GM10248 (cell line): ENCODE data around the gene DNAAF5.

Source experiments
- CTCF ChIA-PET: fragments of 300-600 bp; sonication (Branson Sonifier 250); formaldehyde crosslinking; extraction: SDS; loops from one replicate; lab custom pipeline; 2021; ENCODE audit warnings: antibody characterized with exemption; lab: Yijun Ruan, JAX
- POLR2A ChIA-PET: fragments of 350-650 bp; sonication (Branson Sonifier 250); formaldehyde crosslinking; extraction: SDS; loops from one replicate; lab custom pipeline; 2020; ENCODE audit warnings: antibody characterized with exemption; lab: Yijun Ruan, JAX
- DNase-seq: peaks from one replicate; pipeline ENCODE4 v3.0.0; 2012; ENCODE audit errors: extremely low spot score
- TF ChIP-seq, protein P1 (sequence below): IDR thresholded peaks from 2 replicates; pipeline ENCODE4 v1.5.1; 2012; ENCODE audit warnings: mild to moderate bottlenecking, low read depth; ENCODE audit errors: extremely low read depth, missing control alignments, control extremely low read depth

Gene DNAAF5

DNA sequence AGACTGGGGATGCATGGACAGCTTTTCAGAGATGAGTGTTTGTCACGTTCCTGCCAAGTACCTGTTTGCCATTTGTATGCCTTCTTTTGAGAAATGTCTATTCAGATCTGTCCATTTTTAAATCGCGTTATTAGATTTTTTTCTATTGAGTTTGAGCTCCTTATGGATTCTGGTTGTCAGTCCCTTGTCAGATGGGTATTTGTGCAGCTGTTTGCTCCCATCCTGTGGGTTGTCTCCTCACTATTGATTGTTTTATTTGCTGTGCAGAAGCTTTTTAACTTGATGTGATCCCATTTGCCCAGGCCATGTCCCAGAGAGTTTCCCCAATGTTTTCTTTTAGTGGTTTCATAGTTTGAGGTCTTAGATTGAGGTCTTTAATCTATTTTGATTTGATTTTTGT is 6.1 kb downstream of the DNAAF5 start:
- ChIA-PET CTCF (interaction anchor here (1.2 to 1.5 kb wide), 2 partner anchors 9 to 141 kb away, joined by 3 read pairs; no protein-coding TSS in a partner anchor), POLR2A (no interaction called here)
- TF ChIP-seq, protein P1, sequence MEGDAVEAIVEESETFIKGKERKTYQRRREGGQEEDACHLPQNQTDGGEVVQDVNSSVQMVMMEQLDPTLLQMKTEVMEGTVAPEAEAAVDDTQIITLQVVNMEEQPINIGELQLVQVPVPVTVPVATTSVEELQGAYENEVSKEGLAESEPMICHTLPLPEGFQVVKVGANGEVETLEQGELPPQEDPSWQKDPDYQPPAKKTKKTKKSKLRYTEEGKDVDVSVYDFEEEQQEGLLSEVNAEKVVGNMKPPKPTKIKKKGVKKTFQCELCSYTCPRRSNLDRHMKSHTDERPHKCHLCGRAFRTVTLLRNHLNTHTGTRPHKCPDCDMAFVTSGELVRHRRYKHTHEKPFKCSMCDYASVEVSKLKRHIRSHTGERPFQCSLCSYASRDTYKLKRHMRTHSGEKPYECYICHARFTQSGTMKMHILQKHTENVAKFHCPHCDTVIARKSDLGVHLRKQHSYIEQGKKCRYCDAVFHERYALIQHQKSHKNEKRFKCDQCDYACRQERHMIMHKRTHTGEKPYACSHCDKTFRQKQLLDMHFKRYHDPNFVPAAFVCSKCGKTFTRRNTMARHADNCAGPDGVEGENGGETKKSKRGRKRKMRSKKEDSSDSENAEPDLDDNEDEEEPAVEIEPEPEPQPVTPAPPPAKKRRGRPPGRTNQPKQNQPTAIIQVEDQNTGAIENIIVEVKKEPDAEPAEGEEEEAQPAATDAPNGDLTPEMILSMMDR, result no peak
- no peak for DNase-seq

DNA sequence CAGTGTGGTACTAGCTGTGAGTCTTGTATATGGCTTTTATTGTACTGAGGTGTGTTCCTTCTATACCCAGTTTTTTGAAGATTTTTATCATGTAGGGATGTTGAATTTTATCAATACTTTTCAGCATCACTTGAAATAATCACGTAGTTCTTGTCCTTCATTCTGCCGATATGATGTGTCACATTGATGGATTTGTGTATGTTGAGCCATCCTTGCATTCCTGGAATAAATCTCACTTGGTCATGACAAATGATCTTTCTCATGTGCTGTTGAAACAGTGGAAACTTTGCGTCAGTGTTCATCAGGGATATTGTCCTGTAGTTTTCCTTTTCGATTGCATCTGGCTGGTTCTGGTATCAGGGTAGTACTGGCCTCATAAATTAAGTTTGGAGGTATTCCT is 7.7 kb downstream of the DNAAF5 start:
- TF ChIP-seq, protein P1, result no peak
- CTCF ChIA-PET, result no interaction called here

DNA sequence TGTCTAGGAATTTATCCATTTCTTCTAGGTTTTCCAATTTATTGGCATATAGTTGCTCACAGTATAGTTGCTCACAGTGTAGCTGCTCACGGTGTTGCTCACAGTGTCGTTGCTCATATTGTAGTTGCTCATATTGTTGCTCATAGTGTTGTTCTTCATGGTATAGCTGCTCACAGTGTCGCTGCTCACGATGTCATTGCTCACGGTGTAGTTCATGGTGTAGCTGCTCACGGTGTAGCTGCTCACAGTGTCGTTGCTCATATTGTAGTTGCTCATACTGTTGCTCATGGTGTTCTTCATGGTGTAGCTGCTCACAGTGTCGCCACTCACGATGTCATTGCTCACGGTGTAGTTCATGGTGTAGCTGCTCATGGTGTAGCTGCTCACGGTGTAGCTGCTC is 8.3 kb downstream of the DNAAF5 start:
- TF ChIP-seq, protein P1, result no peak
- ChIA-PET POLR2A (no interaction called here), CTCF (no interaction called here)
- no peak for DNase-seq

More for the DNA sequence above, 7.7 kb downstream of the DNAAF5 start:
- POLR2A ChIA-PET, result no interaction called here
- no peak for DNase-seq

DNA sequence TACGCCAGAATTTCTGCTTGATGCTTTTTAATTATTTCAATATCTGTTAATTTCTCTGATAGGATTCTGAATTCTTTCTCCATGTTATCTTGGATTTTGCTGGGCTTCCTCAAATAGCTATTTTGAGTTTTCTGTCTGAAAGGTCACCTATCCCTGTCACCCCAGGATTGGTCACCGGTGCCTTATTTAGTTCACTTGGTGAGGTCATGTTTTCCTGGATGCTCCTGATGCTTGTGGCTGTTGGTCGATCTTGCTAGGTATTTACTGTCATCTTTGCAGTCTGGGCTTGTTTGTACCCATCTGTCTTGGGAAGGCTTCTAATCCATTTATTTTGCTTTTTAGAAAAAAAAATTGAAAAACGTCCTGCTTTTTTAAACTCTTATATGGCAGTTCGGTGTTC is 11.7 kb downstream of the DNAAF5 start:
- POLR2A ChIA-PET, result no interaction called here
- no peak for DNase-seq
- TF ChIP-seq, protein P1, result no peak
- CTCF ChIA-PET, result no interaction called here

DNA sequence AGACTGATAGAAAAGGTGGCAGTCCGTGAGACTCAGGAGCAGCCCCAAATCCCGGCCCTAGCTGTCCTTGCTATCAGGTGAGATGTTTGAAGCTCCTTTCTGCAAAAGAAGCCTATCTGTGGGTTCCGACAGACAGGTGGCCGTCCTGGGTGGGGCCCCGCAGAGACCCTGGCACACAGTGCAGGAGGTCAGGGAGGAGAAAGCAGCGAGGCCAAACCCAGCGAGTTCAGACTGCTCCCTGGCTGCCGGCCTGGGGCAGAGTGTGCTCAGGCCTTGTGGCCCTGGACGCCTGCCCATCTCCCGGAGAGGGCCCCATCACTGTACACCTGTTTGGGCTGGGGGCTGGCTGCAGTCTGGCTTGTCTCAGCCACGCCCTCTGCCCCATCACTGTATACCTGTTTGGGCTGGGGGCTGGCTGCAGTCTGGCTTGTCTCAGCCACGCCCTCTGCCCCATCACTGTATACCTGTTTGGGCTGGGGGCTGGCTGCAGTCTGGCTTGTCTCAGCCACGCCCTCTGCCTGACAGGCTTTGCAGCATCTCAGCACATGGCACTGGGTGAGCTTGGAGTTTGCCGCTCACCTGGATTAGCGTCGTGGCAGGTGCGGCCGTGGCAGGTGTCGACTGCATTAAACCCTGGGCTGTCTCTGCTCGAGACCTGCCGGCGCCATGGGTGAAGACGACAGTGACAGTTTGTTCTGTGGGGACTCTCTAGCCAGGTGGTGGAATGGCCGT is 12.4 kb downstream of the DNAAF5 start:
- TF ChIP-seq, protein P1, result no peak
- no peak for DNase-seq
- ChIA-PET POLR2A (no interaction called here), CTCF (no interaction called here)

DNA sequence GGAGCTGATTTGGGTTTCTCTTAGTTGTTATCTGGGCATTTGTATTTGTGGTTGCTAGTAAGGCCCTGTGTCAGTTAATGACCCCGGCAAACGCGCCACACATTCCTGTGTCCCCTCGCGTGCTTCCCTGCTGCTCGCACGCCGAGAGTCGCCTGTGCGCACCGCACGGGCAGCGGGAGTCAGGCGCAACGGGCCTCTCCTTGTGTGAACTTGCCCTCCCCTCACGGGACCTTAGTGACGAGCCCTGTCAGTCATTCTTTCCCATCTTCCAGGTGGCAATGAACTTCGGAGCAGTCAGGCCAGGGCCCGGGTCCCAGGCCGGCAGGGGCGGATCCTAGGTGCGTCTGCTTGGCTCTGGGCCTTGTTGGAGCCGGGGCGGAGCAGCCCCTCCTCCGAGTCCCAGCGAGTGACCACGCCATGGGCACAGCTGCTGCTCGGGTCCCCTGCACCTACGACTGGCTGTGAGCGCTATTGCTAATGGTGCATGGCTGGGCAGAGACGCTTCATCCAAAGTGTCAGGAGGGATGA is 13.0 kb downstream of the DNAAF5 start:
- ChIA-PET POLR2A (no interaction called here), CTCF (interaction anchor here (1.4 kb wide), 1 partner anchor 11 kb away, joined by 3 read pairs; no protein-coding TSS in a partner anchor)
- TF ChIP-seq, protein P1, result no peak
- no peak for DNase-seq
